Cortex of kidney (tissue), 1 donor: Measurements from ENCODE around the gene ATP6V0C.
"Not testable (repeated sequence)": the region's sequence is repeated elsewhere in the genome, so short reads cannot be mapped to it uniquely, and the experiment has no call there.

Experiments used
- DNase-seq: peaks from one replicate; lab custom pipeline; 2025; lab: John Stamatoyannopoulos, UW

Gene ATP6V0C

DNA sequence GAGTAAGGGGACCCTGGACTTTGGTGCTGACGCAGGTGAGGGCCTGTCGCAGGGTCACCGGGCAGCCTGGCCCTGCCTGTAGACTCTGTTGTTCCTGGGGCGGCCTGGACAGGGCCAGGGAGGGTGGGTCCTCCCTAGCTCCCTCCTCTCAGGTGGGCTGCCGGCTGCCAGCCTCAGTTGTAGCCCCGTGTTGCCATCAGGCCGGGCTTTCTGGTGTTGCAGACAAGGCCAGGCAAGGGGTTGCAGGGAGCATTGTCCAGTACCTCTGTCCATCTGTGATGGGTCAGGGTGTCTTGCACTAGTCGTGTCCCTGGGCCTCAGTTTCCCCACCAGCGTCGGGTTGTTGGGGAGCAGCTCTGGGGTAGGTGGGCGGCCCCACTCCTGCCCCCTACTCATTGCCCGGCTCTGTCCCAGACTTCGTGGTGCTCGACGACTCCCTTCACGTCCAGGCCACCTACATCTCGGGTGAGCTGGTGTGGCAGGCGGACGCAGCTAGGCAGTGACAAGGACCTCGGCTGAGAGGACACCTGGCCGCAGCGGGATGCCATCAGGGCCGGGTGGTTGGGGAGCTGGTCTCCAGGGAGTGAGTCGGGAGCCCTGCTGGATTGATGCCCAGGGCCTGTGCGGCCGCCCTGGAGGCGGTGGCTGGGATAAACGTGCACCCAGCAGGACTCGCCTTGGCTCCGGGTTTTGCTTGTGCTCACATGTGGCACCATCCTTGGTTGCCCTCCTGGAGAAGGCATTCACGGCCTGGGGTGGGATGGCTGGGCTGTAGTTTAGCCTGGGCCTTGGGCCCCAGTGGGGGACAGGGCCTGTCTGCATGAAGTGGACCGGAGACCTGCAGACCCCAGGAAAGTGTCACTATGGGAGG, 15.5 kb downstream of the ATP6V0C start:
- no peak for DNase-seq

GRCh38 chr16:2529961-2530628, 16.3 kb downstream of the ATP6V0C start:
- no peak for DNase-seq

DNA sequence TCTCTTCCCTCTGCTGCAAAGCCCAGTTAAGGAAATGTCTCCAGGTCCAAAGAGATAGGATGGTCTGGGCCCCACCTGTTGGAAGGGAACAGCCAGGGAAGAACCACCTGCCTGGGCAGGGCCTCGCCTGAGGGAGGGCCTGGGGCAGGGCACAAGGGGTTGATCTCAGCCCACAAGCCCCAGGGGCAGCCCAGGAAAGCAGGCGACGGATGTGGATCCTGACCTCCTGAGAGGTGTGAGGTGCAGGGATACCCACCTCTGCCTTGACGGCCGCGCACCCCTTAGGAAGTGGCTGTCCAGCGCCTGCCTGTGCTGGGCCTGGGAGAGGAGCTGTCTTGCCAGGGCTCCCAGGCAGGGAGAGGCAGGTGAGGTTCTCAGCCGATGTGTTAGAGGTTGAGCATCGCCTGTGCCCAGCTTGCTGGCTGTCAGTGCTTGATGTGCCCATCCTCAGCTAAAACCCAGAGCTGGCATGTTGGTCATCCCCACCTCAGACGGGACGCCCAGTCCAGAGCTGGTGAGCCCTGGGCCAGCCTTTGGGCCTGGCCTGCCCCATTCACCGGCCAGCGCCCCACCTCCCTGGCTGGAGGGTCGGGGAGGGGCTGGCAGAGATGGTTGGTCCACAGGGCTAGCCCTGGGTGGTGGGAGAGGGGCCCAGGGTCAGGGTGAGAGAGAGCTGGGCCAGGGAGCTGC, 17.0 kb downstream of the ATP6V0C start:
- no peak for DNase-seq

- DNase-seq = no peak
These were observed 17.6 kb downstream of the ATP6V0C start, which contains the start of gene CEMP1 for GRCh38 chr16:2531371-2531695. Gene CEMP1 (minus strand): TSS chr16:2531408. CDS start chr16:2531073, 335 bp downstream.

DNA sequence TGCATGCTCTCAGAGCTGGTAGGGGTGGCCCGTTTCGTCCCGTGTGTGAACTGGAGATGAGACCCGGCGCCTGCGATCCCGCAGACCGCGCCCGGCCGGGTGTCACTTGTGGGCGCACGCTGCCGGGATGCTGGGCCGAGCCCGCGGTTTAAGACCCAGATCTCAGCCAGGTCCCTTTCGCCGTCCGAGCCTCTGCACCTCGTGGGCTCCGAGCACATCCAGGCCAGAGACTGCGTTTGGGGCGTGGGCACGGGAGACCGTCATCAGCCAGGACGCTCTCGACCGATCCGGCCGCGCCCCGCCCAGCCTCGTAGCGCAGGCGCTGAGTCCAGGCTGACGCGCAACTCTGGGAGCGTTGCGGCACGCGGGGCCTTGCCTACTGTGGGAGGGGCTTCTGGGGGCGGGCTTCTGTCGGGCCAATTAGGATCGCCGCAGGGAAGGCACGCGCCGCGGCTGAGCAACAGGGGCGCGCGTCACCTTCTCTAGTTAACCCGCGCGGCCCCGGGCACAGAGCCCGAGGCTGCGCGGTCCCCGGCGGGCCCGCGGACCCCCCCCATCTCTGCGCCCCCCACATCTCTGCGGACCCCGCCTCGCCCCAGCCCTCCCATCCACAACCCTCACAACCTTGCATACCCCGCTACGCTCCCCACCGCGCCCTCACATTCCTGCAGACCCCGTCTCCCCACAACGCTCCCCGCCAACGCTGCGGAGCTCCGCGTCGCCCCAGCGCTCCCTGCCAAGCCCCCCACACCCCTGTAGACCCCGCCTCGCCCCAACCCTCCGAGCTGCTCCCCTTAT, 18.1 kb downstream of the ATP6V0C start:
- no peak for DNase-seq

- DNase-seq = no peak
These were observed 18.9 kb downstream of the ATP6V0C start for GRCh38 chr16:2532494-2533141.

DNA sequence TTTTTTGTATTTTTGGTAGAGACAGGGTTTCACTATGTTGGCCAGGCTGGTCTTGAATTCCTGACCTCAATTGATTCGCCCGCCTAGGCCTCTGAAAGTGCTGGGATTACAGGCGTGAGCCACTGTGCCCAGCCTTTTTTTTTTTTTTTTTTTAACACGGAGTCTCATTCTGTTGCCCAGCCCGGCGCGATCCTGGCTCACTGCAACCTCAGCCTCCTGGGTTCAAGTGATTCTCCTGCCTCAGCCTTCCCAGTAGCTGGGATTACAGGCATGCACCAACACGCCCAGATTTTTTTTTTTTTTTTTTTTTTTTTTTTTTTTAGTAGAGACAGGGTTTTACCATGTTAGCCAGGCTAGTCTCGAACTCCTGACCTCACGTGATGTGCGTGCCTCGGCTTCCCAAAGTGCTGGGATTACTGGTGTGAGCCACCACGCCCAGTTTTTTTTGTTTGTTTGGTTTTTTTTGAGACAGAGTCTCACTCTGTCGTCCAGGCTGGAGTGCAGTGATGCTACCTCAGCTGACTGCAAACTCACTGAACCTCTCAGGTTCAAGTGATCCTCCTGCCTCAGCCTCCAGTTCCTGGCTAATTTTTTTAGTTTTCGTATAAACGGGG, 19.5 kb downstream of the ATP6V0C start:
- DNase-seq = not testable (repeated sequence)

DNA sequence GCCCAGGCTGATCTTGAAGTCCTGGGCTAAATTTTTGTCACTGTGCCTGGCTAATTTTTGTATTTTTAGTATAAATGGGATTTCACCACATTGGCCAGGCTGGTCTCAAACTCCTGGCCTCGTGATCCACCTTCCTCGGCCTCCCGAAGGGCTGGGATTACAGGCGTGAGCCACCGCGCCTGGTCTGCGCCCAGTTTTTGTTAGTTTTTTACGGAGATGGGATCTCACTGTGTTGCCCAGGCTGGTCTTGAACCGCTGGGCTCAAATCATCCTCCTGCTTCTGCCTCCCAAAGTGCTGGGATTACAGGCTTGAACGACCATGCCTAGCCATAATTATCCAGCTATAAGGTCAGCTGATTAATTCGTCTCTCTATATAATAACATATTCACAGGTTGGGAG, 20.2 kb downstream of the ATP6V0C start:
- no peak for DNase-seq

DNA sequence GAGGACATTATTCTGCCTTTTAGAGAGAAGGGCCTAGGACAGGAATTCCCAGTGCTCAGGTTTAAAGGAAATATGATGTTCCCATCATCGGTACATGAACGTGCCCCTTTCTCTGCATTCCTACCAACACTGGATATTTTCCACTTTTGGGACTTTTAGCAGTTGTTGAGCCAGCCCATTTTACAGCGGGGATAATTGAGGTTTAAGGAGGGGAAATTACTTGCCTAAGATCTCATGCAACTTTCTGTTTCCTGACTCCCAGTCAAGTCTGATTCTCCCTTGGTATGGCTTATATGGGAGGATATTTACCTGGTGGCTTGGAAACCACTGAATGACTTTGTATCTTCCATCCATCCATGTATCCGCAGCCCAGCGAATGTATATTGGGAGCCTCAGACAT, 20.6 kb downstream of the ATP6V0C start:
- not testable (repeated sequence) for DNase-seq

- no peak for DNase-seq
These were observed 21.9 kb downstream of the ATP6V0C start for GRCh38 chr16:2535625-2536013.

- DNase-seq = no peak
These were observed 24.0 kb downstream of the ATP6V0C start, which contains the start of gene PDPK1 for GRCh38 chr16:2537451-2538379. Gene PDPK1 (plus strand): TSS chr16:2538021. CDS start chr16:2538113, 92 bp downstream.

DNA sequence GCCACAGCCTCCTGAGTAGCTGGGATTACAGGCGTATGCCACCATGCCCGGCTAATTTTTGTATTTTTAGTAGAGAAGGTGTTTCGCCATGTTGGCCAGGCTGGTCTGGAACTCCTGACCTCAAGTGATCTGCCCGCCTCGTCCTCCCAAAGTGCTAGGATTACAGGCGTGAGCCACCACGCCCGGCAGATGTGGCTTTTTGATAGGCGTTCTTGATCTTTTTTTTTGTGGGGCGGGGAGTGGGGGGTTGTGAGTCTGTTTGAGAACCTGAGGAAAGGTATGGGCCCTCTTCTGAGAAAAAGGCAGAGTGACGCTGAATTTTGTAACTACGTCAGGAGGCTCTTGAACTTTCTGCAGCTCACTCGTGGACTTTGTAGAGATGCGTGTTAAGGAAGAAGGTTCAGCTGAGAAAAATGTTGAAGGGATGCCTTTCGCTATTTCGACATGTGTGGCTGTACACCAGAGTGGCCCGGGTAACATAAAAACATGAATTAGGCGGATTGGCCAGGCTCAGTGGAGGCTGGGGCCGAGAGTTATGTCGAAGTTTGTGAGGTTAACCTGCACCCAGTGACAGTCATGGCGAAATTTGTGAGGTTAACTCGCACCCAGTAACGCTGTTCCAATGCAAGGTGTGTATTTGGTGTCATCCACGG, 25.6 kb downstream of the ATP6V0C start:
- DNase-seq = not testable (repeated sequence)

DNA sequence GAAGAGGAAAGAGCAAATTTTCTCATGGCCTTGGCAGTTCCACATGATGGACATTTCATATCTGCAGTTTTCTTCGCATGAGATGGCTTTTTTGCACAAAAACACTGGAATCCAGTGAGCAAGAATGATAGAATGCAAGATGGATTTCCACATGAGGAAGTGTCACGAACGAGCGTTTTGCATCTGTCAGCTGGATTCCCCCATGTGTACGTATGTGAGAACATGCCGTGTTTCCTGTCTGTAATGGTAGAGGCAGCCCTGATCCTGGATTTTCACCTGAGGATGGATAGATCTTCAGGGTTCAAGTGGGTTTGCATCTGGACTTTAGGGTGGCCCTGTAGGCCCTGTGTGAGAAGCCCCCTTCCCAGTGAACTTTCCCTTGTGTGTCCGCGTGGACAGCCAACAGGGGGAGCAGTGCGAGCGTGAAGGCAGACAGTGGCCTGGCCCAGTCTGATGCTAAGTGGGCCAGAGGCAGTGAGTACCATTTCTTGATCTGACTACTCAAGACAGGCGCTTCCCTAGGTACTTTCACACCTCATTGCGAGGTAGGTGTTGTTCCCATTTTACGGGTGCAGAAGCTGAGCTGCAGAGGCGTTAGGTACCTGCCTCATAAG, 26.2 kb downstream of the ATP6V0C start:
- DNase-seq = not testable (repeated sequence)

DNA sequence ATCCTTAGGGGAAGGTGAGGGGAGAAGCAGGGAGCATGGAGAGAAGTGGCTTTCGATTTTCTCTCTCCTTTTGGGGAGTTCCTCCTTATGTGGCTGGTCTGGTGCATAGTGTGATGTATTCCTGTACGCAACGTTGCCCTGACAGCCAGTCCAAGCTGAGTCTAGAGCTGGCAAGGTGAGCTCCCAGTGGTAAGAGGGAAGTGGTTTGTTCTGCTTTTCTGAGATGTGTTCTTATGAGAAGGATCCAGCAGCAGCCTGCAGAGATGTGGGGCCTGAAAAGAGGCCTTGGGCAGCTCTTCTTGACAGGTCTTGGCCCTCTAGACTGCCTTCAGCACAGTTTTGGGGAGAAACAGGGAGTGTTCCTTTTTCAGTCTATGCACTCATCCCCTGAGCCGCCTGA, 27.2 kb downstream of the ATP6V0C start:
- DNase-seq = not testable (repeated sequence)

DNA sequence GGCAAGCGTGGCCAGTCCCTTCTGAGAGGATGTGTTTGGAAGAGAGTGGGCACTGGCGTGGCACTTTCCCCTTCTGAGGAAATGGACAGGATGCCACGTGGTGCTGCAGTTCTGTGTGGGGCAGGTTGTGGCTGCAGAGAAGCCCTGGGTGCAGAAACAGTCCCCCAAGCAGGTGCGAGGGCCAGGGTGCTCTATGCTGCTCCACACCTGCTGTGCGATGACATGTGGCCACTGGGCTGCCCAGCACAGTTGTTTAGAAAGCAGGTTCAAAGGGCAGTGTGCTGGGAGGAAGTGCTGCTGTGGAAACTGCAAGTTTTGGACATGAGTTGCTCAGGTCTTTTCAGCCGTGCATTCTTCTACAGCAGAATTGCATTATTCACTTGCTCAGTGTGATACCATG, 27.7 kb downstream of the ATP6V0C start:
- not testable (repeated sequence) for DNase-seq

DNA sequence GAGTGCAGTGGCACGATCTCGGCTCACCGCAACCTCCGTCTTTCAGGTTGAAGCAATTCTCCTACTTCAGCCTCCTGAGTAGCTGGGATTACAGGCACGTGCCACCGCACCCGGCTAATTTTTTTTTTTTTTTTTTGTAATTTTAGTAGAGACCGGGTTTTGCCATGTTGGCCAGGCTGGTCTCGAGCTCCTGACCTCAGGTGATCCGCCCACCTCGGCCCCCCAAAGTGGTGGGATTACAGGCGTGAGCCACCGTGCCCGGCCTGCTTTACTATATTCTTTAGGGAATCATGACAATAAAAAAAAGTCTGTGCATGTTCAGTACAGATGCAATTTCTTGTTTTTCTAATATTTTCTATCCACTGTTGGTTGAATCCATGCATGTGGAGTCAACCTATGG, 30.0 kb downstream of the ATP6V0C start:
- not testable (repeated sequence) for DNase-seq

GRCh38 chr16:2550283-2550878, 36.6 kb downstream of the ATP6V0C start:
- not testable (repeated sequence) for DNase-seq

DNA sequence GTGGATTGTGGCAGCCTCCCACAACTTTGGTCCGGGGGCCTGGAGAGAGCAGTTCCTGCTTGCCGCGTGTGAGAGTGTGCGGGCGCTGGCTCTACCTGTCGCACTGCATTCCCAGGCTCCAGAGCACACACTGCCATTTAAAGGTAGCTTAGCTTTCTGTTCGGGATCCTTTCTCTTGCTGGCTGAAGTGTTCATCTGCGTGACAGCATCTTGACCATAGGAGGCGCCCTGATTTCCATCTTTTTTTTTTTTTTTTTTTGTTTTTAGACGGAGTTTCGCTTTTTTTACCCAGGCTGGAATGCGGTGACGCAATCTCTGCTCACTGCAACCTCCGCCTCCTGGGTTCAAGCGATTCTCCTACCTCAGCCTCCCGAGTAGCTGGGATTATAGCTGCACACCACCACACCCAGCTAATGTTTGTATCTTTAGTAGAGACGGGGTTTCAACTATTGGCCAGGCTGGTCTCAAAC, 37.7 kb downstream of the ATP6V0C start:
- not testable (repeated sequence) for DNase-seq
